GM21576 (cell line): ENCODE results near the gene SLC52A1.

Experiments
- ATAC-seq: cut with Tn5 transposase; IDR thresholded peaks from one replicate; pipeline ENCODE4 v1.9.1; 2021; ENCODE audit warnings: mild to moderate bottlenecking, moderate library complexity; ENCODE audit not compliant: unreplicated experiment

Gene SLC52A1

DNA sequence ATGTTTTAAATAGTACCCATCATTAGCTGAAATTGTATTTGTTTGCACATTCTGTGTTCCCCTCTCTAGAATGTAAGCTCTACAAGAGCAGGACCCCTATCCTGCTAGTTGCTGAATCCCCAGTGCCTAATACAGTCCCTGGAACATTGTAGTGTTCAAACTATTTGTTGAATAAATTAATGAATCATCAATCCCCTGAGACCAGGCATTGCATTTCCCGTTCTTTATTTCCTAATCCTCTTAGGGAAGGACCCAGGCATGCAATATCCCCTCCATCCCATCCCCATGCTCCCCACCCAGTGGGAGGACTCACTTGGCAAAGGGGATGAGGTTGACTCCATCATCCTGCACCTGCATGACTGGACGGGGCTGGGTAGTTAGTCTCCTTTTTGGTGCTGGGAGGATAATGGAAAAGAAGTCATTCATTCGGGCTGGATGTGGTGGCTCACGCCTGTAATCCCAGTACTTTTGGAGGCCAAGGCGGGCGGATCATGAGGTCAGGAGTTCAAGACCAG is 41.1 kb downstream of the SLC52A1 start:
- no peak for ATAC-seq

DNA sequence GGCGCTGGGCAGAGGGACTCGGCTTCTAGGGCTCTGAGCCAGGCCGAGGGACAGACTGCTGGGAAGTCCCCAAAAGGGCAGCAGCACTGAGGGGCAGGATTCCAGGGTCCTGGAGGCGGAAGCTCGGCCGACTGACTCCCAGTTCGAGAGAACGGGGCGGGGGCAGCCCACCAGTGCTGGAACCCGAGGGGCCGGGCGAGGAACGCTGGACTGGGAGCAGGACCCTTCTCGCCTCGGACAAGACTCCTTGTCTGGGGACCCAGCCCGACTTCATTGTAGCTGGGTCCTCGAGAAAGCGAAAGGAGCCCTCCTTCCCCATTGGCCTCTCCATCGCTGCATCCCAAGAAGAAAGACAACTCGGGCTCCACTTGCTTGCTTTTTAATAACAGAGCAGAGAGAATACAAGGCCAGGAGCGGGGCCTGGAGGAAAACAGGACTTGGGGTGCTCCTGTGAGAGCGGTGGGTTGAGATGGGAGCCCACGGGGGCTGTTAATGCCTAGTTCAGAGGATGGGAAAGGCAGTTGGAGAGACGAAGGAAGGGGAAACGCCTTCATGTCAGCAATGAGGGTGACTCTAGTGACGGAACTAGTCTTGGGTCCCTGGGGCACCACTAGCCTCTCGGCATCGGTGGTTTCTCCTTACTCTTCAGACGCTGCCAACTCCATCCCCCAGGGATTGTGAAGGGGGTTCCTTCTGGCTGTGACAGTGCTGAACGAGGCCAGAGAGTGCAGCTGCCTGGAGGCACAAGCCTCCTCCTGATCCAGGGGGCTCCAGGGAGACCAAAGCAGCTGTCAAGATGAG is 47.3 kb downstream of the SLC52A1 start:
- ATAC-seq, result no peak

DNA sequence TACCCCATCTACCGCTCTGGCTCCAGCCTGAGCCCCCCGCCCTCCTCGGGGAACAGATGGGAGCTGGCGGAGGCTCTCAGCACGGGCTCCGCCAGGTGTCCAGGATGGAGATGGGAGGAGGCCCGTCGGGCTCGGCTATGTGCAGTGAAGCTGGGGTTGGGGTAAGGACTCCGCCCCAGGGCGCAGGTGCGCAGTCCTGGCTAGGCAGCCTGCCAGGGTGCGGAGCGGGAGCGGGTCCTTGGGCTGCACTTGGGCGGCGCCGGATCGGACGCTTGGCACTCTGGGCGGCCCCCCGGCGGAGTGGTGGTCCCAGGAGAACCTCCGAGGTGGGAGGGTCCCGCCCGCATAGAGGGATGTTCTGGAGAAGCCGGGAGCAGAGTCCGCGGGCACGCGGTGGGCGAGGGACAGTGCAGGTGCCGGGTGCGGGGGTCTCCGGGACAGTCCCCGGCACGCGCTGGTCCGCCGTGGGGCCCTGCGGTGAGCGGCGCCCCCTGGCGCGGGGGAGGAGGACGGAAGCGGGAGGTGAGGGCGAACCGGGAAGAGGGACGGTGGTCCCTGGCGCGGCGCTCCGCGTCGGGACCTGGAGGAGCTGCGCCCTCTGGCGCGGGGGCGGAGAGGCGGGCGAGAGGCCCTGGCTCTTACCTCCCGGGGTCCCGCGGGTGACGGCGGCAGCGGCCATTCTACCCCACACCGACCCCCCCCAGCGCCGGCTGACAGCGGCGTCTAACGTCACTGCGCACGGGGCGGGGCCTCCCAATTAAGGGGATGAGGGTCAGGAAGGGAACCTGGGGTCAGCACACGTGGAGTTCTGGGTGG is 48.1 kb downstream of the SLC52A1 start, which contains the start of gene CAMTA2:
Gene CAMTA2, minus strand, starts transcription at position 725 of the 816 bp plus-strand sequence. CDS start 1,453 bp downstream, outside the sequence.
- peak; percentile 65 for ATAC-seq

DNA sequence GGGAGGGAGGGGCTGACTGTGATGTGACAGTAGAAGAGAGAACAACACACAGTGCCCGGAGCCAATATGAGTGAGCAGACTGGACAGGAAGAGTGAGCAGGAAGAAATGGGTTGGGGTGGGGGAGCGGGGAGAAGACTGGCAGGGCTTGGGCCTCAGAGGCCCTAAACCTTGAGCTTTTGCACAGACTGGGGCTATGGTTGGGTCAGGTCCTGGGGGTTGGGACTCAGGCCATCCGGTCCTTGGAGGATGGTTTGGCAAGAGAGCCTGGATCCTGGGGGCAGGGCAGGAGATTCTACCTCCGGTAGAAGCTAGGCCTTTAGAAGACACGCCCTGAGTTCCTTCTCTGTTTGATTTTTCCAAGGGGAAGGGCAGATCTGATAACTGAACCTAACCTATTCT is 48.8 kb downstream of the SLC52A1 start:
- no peak for ATAC-seq
